KMS-11 (cell line): ENCODE results near the gene POLR2L.

ENCODE experiments used
- H2AFZ ChIP-seq: fragments of 200-600 bp; sonication (generic); 2 replicates; pipeline ENCODE4 v1.6.1; 2016; ENCODE audit warnings: antibody characterized with exemption, mixed run types, low read depth
- H3K27ac ChIP-seq: fragments of 200-600 bp; sonication (generic); 2 replicates; pipeline ENCODE4 v1.6.1; 2016; ENCODE audit warnings: mild to moderate bottlenecking, mixed run types
- H3K27me3 ChIP-seq: fragments of 200-600 bp; sonication (generic); 2 replicates; pipeline ENCODE4 v1.6.1; 2017; ENCODE audit warnings: mild to moderate bottlenecking, low read depth, mixed run types, moderate library complexity; ENCODE audit not compliant: insufficient read depth
- H3K36me3 ChIP-seq: fragments of 200-600 bp; sonication (generic); 2 replicates; pipeline ENCODE4 v1.6.1; 2017; ENCODE audit warnings: mild to moderate bottlenecking, mixed run types; ENCODE audit not compliant: insufficient read depth
- H3K4me1 ChIP-seq: fragments of 200-600 bp; sonication (generic); 2 replicates; pipeline ENCODE4 v1.6.1; 2016; ENCODE audit warnings: mild to moderate bottlenecking, low read depth, mixed run types; ENCODE audit not compliant: poor library complexity, severe bottlenecking
- H3K4me2 ChIP-seq: fragments of 200-600 bp; sonication (generic); 2 replicates; pipeline ENCODE4 v1.7.0; 2016; ENCODE audit warnings: mild to moderate bottlenecking, mixed run types
- H3K4me3 ChIP-seq: fragments of 200-600 bp; sonication (generic); IDR thresholded peaks from 2 replicates; pipeline ENCODE4 v1.6.1; 2017; ENCODE audit warnings: low read depth, low read length, mixed read lengths; ENCODE audit not compliant: insufficient read depth
- H3K79me2 ChIP-seq: fragments of 200-600 bp; sonication (generic); 2 replicates; pipeline ENCODE4 v1.6.1; 2016; ENCODE audit warnings: low read depth, mixed run types; ENCODE audit not compliant: insufficient read depth
- H3K9ac ChIP-seq: fragments of 200-600 bp; sonication (generic); 2 replicates; pipeline ENCODE4 v1.6.1; 2016; ENCODE audit warnings: mild to moderate bottlenecking, mixed run types
- H4K20me1 ChIP-seq: fragments of 200-600 bp; sonication (generic); 2 replicates; pipeline ENCODE4 v1.6.1; 2016; ENCODE audit warnings: mild to moderate bottlenecking, mixed run types; ENCODE audit not compliant: insufficient read depth
- CTCF ChIP-seq: fragments of 200-600 bp; sonication (generic); conservative IDR thresholded peaks from 2 replicates; pipeline ENCODE4 v1.6.1; 2017; ENCODE audit warnings: low read depth, mild to moderate bottlenecking, antibody characterized with exemption, low read length, moderate library complexity, mixed read lengths

Gene POLR2L

DNA sequence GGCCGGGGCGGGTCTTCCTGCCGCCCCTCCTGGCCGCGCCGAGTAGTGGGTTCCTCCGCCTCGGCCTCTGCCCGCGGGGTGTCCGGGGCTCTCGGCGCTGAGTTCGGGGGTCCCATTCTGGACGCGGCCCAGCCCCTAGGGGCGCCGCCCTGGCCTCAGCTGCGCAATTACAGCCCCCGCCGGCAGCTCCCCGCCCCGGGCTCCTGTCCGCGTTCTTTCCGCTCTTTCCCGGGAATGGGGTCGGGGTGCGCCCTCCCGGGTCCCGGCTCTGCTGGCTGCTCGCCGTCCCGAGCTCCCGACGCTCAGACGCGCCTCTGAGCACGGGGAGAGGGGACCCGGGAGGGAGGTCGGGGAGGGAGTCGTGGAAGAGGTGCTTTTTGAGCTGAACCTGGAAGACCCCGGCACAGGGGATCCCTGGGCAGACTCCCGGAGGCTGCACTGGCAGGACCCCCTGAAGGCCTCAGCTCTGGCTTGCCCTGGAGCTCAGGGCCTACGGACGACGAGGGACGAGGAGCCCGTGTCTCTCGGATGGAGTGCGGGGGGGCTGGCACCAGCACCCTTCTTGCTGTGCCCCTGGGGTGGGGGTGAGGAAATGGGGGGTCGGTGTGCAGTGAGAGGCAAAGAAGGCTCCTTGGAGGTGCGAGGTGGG is 881 bp upstream of the POLR2L start:
- Histone ChIP-seq H2AFZ (peak overlapping the region; percentile 71), H4K20me1 (0 out of 2 replicates have a peak, but pooled peaks cover 6% of the 10 kb centered on the region), H3K9ac (no peak overlapping the region), H3K79me2 (peaks cover 17% of the 10 kb centered on the region), H3K4me3 (no peak overlapping the region), H3K27me3 (peaks cover 6% of the 10 kb centered on the region; the same call in 1 of the 2 replicates), H3K36me3 (no peaks in the 10 kb centered on the region), H3K4me1 (peaks cover 26% of the 10 kb centered on the region), H3K27ac (no peak overlapping the region), H3K4me2 (peak overlapping the region; percentile 93)
- no peak for TF ChIP-seq CTCF

DNA sequence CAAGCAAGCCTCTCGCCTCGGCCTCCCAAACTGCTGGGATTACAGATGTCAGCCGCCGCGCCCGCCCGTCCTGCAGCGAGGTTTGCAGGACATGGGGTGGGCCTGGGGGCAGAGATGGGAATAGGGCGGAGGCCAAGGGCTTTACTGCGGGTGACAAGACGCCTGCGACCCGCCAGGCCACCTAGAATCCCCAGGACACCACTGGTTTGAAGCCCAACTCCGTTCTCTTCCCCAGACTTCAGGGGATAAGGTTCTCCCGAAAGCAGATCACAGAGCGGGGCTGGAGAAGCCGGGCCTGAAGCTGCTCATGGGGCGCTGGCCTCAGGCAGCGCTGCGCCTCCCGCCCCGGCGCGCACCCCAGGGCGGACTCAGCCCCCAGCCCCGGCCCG is 354 bp downstream of the POLR2L start:
- no peak for TF ChIP-seq CTCF
- H3K4me2 ChIP-seq = peak overlapping the region; percentile 80
- H4K20me1 ChIP-seq = 0 out of 2 replicates have a peak, but pooled peaks cover 6% of the 10 kb centered on the region
- H2AFZ ChIP-seq = peak overlapping the region; percentile 71
- peaks cover 6% of the 10 kb centered on the region; the same call in 1 of the 2 replicates for H3K27me3 ChIP-seq
- H3K27ac ChIP-seq = peak overlapping the region; percentile 82
- H3K36me3 ChIP-seq = no peaks in the 10 kb centered on the region
- peaks cover 25% of the 10 kb centered on the region for H3K4me1 ChIP-seq
- H3K4me3 ChIP-seq = no peak overlapping the region
- H3K79me2 ChIP-seq = peaks cover 17% of the 10 kb centered on the region
- H3K9ac ChIP-seq = peak overlapping the region; percentile 94

DNA sequence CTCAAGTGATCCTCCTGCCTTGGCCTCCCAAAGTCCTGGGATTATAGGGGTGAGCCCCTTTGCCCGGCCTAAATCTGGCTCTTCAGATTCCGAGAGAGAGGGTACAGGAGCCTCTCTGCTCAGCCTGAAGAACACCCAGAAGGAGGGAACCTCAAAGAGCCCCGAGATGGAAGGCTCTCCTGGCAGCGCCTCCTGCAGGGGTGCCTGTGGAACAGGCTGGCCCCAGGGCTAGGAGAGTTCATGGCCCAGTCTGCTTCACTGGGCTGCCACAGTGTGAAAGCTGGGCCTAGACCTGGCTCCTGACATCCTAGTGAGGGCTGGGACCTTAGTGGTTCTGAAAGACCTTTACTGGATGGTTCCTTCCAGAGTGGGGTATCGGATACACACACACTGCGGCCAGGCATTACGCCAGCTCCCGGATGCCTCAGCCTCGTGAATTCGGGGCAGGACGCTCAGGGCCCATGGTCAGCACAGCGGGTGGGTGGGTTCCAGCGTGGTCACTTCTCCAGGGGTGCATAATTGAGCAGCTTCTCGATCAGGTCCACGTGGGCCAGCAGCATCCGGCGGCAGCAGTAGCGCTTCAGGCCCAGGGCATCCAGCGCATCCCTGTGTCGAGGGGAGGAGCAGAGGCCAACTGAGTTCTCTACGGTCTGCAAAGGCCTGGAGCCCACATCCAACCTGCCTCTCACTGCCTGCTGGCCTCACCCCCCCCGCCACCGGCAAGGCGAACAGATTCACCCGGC is 2.3 kb downstream of the POLR2L start:
- Histone ChIP-seq H3K79me2 (peaks cover 17% of the 10 kb centered on the region), H4K20me1 (0 out of 2 replicates have a peak, but pooled peaks cover 6% of the 10 kb centered on the region), H3K27me3 (no peaks in the 10 kb centered on the region), H2AFZ (no peak overlapping the region), H3K4me2 (no peak overlapping the region; the same call in 1 of the 2 replicates), H3K4me3 (no peak overlapping the region), H3K4me1 (peaks cover 23% of the 10 kb centered on the region), H3K36me3 (no peaks in the 10 kb centered on the region), H3K9ac (no peak overlapping the region), H3K27ac (no peak overlapping the region)
- peak; percentile 33; the same call in 1 of the 2 replicates for TF ChIP-seq CTCF

DNA sequence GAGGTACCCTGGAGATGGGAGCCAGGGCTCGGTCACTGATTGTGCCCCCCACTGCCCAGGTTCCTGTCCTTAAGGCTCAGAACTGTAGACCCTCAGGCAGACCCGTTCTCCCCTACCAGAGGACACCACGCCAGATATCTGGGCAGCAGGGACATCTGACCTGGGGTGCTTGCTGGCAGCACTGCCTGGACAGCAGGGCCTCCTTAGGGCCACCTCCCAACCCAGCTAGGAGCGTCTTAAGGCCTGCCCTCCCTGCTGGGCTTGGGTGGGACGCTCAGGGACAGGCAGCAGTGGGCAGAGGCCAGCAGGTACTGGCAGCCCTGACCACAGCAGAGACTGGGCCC is 3.1 kb downstream of the POLR2L start:
- Histone ChIP-seq H3K79me2 (peaks cover 17% of the 10 kb centered on the region), H3K4me1 (peaks cover 15% of the 10 kb centered on the region), H3K36me3 (no peaks in the 10 kb centered on the region), H4K20me1 (0 out of 2 replicates have a peak, but pooled peaks cover 6% of the 10 kb centered on the region), H2AFZ (no peak overlapping the region), H3K4me3 (no peak overlapping the region), H3K4me2 (no peak overlapping the region), H3K27ac (no peak overlapping the region), H3K27me3 (no peaks in the 10 kb centered on the region), H3K9ac (no peak overlapping the region)
- no peak for TF ChIP-seq CTCF
